OCI-LY1 (cell line): Measurements from ENCODE around the gene CFAP61.

Experiments used
- H2AFZ ChIP-seq: fragments of 200-600 bp; sonication (generic), shearing (Covaris generic); 2 replicates; pipeline ENCODE4 v1.6.0; 2014; ENCODE audit warnings: antibody characterized with exemption, mild to moderate bottlenecking, low read length
- H3F3A ChIP-seq: fragments of 200-600 bp; sonication (generic), shearing (Covaris generic); 2 replicates; pipeline ENCODE4 v1.6.0; 2014; ENCODE audit warnings: mild to moderate bottlenecking, antibody characterized with exemption, low read length, moderate library complexity; ENCODE audit not compliant: insufficient read depth
- H3K27ac ChIP-seq: fragments of 200-600 bp; sonication (generic); 2 replicates; pipeline ENCODE4 v1.5.1; 2014; ENCODE audit warnings: low read length, mixed run types, mild to moderate bottlenecking, low read depth; ENCODE audit not compliant: poor library complexity, severe bottlenecking
- H3K27me3 ChIP-seq: fragments of 200-600 bp; sonication (generic); 2 replicates; pipeline ENCODE4 v1.6.0; 2014; ENCODE audit warnings: antibody characterized with exemption, mild to moderate bottlenecking, low read length, moderate library complexity; ENCODE audit not compliant: insufficient read depth
- H3K36me3 ChIP-seq: fragments of 200-600 bp; sonication (generic); 2 replicates; pipeline ENCODE4 v1.6.1; 2014; ENCODE audit warnings: mild to moderate bottlenecking, antibody characterized with exemption, low read length, moderate library complexity, mixed read lengths; ENCODE audit not compliant: insufficient read depth
- H3K4me1 ChIP-seq: fragments of 200-600 bp; sonication (generic); 2 replicates; pipeline ENCODE4 v1.5.1; 2014; ENCODE audit warnings: mild to moderate bottlenecking, low read length, moderate library complexity; ENCODE audit not compliant: insufficient read depth, severe bottlenecking
- H3K4me2 ChIP-seq: fragments of 200-600 bp; sonication (generic), shearing (Covaris generic); 2 replicates; pipeline ENCODE4 v1.6.1; 2014; ENCODE audit warnings: low read length
- H3K4me3 ChIP-seq: fragments of 200-600 bp; sonication (generic); 2 replicates; pipeline ENCODE4 v1.5.1; 2014; ENCODE audit warnings: low read length, low read depth, mild to moderate bottlenecking, mixed read lengths; ENCODE audit not compliant: poor library complexity, severe bottlenecking
- H3K79me2 ChIP-seq: fragments of 200-600 bp; shearing (Covaris generic); 2 replicates; pipeline ENCODE4 v1.6.1; 2016; ENCODE audit warnings: mixed run types, low read length, mixed read lengths; ENCODE audit not compliant: insufficient read depth
- H3K9ac ChIP-seq: fragments of 200-600 bp; sonication (generic), shearing (Covaris generic); 2 replicates; pipeline ENCODE4 v1.6.1; 2014; ENCODE audit warnings: mild to moderate bottlenecking, low read length, mixed read lengths
- H3K9me2 ChIP-seq: fragments of 200-600 bp; sonication (generic), shearing (Covaris generic); 2 replicates; pipeline ENCODE4 v1.6.1; 2014; ENCODE audit warnings: low read depth, mild to moderate bottlenecking, low read length, mixed read lengths
- H3K9me3 ChIP-seq: fragments of 200-600 bp; shearing (Covaris generic); 2 replicates; pipeline ENCODE4 v1.6.1; 2014; ENCODE audit warnings: low read length, mixed read lengths
- H4K20me1 ChIP-seq: fragments of 200-600 bp; sonication (generic), shearing (Covaris generic); 2 replicates; pipeline ENCODE4 v1.6.0; 2016; ENCODE audit warnings: mild to moderate bottlenecking, low read length; ENCODE audit not compliant: insufficient read depth
- EZH2 ChIP-seq: fragments of 200-600 bp; sonication (generic), shearing (Covaris generic); IDR thresholded peaks from 2 replicates; pipeline ENCODE4 v1.8.0; 2017; ENCODE audit warnings: borderline replicate concordance, mixed run types, mild to moderate bottlenecking, antibody characterized with exemption, low read length, moderate library complexity, mixed read lengths
- TF ChIP-seq, protein P1 (sequence below): fragments of 200-600 bp; sonication (generic), shearing (Covaris generic); IDR thresholded peaks from 2 replicates; pipeline ENCODE4 v1.5.1; 2017; ENCODE audit warnings: mild to moderate bottlenecking, antibody characterized with exemption, low read length, moderate library complexity, mixed read lengths

The CFAP61 gene

DNA sequence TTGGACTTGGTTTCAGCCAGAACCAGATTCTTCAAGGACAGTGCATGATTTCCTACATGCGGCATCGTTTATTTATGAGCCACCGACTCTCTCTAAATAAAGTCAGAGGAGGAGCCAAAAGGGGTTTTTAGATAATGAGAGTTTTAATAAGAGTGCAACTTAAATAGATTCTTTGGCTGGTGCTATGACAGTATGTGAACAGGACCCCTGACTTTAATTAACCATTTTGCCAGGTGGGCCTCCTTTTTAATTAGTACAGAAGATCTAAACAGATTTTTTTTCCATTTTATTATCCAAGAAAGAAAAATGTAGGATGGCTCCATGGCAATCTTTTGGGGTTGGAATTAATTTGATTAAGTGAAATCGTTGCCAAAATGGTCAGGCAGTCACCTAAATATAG lies 240.8 kb downstream of the CFAP61 start:
- no peaks in the 10 kb centered on the region for H3F3A ChIP-seq
- H3K27me3 ChIP-seq: no peaks in the 10 kb centered on the region
- no peaks in the 10 kb centered on the region for H3K9me3 ChIP-seq
- TF ChIP-seq, protein P1, sequence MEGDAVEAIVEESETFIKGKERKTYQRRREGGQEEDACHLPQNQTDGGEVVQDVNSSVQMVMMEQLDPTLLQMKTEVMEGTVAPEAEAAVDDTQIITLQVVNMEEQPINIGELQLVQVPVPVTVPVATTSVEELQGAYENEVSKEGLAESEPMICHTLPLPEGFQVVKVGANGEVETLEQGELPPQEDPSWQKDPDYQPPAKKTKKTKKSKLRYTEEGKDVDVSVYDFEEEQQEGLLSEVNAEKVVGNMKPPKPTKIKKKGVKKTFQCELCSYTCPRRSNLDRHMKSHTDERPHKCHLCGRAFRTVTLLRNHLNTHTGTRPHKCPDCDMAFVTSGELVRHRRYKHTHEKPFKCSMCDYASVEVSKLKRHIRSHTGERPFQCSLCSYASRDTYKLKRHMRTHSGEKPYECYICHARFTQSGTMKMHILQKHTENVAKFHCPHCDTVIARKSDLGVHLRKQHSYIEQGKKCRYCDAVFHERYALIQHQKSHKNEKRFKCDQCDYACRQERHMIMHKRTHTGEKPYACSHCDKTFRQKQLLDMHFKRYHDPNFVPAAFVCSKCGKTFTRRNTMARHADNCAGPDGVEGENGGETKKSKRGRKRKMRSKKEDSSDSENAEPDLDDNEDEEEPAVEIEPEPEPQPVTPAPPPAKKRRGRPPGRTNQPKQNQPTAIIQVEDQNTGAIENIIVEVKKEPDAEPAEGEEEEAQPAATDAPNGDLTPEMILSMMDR: no peak
- no peak for TF ChIP-seq EZH2
- H3K9me2 ChIP-seq: no peaks in the 10 kb centered on the region
- no peaks in the 10 kb centered on the region for H3K36me3 ChIP-seq
- no peak overlapping the region for H2AFZ ChIP-seq
- no peak overlapping the region for H3K9ac ChIP-seq
- no peak overlapping the region for H3K4me2 ChIP-seq
- no peaks in the 10 kb centered on the region for H4K20me1 ChIP-seq
- H3K4me3 ChIP-seq: no peak overlapping the region
- no peak overlapping the region for H3K27ac ChIP-seq
- H3K79me2 ChIP-seq: no peaks in the 10 kb centered on the region
- H3K4me1 ChIP-seq: no peaks in the 10 kb centered on the region

DNA sequence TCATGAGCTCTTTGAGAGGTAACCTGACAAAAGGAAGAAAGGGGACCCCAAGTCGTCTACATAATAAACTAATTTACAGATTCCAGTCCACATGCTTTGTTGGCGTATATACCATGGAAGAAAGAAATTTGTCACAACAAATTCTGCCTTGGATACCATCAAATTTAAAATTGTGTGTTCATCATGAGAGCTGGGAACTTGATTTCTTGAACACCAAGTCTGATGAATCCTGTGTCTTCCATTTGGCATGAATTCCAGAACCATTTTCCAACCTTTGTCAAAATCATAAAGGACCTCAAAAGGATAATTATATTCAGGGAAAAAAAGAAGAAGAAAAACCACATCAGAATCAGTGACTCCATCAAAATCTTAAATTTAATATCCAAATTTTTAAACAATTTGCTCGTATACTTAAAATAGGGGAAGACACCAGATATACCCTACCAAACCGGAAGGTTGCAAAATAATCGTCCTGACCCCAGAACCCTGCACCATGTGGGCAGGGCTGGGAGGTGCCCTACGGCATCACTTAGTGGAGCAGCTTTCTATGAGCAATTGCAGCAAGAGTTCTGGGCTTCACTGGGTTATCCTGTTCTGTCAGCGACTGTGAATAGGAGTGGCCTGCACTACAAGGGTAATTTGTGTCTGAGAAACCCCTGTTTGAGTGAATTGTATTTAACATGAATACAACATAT lies 241.5 kb downstream of the CFAP61 start:
- Histone ChIP-seq H3K9me3 (no peaks in the 10 kb centered on the region), H4K20me1 (no peaks in the 10 kb centered on the region), H3K27me3 (no peaks in the 10 kb centered on the region), H3K9ac (no peak overlapping the region), H2AFZ (no peak overlapping the region), H3F3A (no peaks in the 10 kb centered on the region), H3K4me3 (no peak overlapping the region), H3K79me2 (no peaks in the 10 kb centered on the region), H3K4me2 (no peak overlapping the region), H3K27ac (no peak overlapping the region), H3K4me1 (no peaks in the 10 kb centered on the region), H3K36me3 (no peaks in the 10 kb centered on the region), H3K9me2 (no peaks in the 10 kb centered on the region)
- no peak for TF ChIP-seq EZH2
- TF ChIP-seq, protein P1: no peak

DNA sequence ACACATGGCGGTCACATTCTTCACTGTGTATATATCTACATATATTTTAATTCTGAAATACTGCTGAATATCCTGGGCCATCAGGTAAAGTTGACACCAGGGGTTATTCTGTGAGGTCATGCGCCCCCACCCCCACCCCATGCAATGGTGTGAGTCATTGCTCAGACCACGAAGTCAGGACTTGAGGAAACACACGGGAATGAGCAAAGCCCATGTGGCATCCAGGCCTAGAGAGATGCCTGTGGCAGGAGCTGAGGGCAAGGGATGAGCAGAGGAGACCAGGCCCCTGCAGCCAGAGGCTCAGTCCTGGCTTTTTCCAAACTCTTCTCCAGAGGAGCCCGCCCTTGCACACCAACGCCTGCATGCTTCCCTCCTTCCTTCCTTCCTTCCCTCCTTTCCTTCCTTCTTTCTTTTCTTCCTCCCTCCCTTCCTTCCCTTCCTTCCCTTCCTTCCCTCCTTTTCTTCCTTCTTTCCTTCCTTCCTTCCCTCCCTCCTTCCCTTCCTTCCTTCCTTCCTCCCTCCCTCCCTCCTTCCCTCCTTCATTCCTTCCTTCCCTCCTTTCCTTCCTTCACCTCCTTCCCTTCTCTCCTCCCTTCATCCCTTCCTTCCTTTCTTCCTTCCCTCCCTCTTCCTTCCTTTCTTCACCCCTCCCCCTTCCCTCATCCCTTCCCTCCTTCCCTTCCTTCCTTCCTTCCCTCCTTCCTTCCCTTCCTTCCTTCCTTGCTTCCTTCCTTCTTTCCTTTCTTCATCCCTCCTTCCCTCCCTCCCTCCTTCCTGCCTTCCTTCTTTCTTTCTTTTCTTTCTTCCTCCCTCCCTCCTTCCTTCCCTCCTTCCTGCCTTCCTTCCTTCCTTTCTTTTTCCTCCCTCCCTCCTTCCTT lies 243.5 kb downstream of the CFAP61 start:
- Histone ChIP-seq H3K9me3 (no peaks in the 10 kb centered on the region), H3K27me3 (no peaks in the 10 kb centered on the region), H3K4me2 (no peak overlapping the region), H3K36me3 (no peaks in the 10 kb centered on the region), H3K9ac (no peak overlapping the region), H3K79me2 (no peaks in the 10 kb centered on the region), H3K4me1 (no peaks in the 10 kb centered on the region), H3F3A (no peaks in the 10 kb centered on the region), H2AFZ (no peak overlapping the region), H3K27ac (no peak overlapping the region), H4K20me1 (no peaks in the 10 kb centered on the region), H3K4me3 (no peak overlapping the region), H3K9me2 (no peaks in the 10 kb centered on the region)
- TF ChIP-seq EZH2: no peak
- TF ChIP-seq, protein P1: no peak
